ENCODE measurements around the gene MRPL43. TPM values are rescaled to one million over a fixed set of nuclear protein-coding genes. Genes with fewer than 3 reads are reported as not detected.

Gene MRPL43
- total and polyA plus RNA-seq, 8 donors: 31.0 to 93.5 (median 39.7) TPM

DNA sequence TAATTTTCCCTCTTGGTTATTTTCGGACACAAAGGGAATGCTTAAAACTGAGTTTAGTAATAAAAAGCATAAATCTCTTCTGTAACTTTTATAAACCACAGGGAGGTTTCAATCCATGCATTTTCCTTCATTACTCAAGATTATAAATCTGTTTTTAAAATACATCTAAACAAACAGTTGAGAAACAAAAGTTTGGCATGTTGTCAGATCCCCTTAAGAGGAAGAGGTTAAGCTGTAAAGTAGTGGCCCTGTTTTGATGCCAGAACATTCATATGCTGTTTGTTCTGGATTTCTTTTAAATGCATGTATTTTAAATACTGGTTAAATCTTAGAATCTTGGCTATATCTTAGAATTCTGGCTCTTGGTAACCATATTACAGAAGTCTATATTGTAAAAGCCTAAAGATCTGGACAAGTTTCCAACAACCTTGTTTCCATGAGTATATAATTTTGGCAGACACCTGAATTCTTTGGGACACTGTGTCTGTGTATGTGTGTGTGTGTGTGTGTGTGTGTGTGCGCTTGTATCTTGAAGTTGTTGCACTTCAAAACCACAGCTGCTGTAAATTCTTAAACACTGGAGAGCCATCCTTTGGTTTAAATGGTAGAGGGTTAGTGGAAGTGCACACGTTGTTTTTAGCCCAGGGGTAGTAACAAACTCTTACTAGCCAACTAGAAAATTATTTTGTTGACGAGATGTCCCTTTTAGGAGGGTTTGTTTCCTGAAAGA lies 24.8 kb downstream of the MRPL43 start:
- H3K4me1 ChIP-seq: no peaks in the 10 kb centered on the region
- FAIRE-seq (no peak), ATAC-seq (no peak), DNase-seq (no peak)
- 82 to 85% methylated on average over 4 of the region's 4 CpGs for WGBS, 2 donors
- H3K27me3 ChIP-seq: no peaks in the 10 kb centered on the region
- TF ChIP-seq, protein P1, sequence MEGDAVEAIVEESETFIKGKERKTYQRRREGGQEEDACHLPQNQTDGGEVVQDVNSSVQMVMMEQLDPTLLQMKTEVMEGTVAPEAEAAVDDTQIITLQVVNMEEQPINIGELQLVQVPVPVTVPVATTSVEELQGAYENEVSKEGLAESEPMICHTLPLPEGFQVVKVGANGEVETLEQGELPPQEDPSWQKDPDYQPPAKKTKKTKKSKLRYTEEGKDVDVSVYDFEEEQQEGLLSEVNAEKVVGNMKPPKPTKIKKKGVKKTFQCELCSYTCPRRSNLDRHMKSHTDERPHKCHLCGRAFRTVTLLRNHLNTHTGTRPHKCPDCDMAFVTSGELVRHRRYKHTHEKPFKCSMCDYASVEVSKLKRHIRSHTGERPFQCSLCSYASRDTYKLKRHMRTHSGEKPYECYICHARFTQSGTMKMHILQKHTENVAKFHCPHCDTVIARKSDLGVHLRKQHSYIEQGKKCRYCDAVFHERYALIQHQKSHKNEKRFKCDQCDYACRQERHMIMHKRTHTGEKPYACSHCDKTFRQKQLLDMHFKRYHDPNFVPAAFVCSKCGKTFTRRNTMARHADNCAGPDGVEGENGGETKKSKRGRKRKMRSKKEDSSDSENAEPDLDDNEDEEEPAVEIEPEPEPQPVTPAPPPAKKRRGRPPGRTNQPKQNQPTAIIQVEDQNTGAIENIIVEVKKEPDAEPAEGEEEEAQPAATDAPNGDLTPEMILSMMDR (IDR thresholded peaks at IDR 0.05): no peak
- H3K27ac ChIP-seq: no peak overlapping the region
- no peaks in the 10 kb centered on the region for H3K9me3 ChIP-seq
- H3K36me3 ChIP-seq: peaks cover 0 to 11% (median 0%) of the 10 kb centered on the region in 3 donors
- H3K4me3 ChIP-seq: no peak overlapping the region
- intact Hi-C loops (cut with DNase I): no loop called here

DNA sequence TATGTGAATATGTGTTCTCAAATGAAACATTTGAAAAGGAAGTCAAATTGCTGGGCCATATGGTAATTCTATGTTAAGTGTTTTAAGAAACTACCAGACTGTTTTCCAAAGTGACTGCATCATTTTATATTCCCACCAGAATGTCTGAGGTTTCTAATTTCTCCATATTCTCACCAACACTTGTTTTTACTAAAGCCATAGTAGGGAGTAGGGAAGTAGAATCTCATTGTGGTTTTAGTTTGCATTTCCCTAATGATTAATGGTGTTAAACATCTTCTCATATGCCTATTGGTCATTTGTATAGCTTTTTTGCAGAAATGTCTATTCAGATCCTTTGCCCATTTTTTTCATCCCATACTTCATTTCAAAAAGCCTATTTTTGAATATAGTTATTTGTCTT lies 27.0 kb downstream of the MRPL43 start:
- H3K36me3 ChIP-seq: peaks cover 0 to 11% (median 8%) of the 10 kb centered on the region in 3 donors
- DNase-seq (no peak), ATAC-seq (no peak), FAIRE-seq (no peak)
- no peaks in the 10 kb centered on the region for H3K9me3 ChIP-seq
- no peaks in the 10 kb centered on the region for H3K27me3 ChIP-seq
- no peak overlapping the region for H3K4me3 ChIP-seq
- TF ChIP-seq, protein P1 (IDR thresholded peaks at IDR 0.05): no peak
- H3K4me1 ChIP-seq: no peaks in the 10 kb centered on the region
- intact Hi-C loops (cut with DNase I): no loop called here
- H3K27ac ChIP-seq: no peak overlapping the region

DNA sequence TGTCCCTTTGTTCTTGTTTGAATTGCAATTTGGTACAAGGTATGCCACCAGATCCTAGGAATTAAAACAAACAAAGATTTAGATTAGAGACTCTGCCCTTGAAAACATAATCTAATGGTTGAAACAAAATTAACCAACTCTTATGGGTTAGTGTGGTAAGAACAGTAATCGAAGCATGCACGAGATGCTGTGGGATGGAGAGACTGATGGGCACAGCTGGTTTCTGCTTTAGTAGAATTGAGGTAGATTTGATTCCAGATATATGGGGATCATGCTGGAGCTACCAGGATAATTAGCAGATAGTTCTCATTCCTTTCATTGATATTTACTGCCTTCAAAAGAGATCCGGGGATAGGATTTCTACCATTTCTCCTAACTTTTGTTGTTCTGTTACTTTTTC lies 38.4 kb downstream of the MRPL43 start:
- WGBS, 2 donors: 77 to 83% methylated on average over 3 of the region's 3 CpGs
- Histone ChIP-seq H3K4me1 (no peaks in the 10 kb centered on the region), H3K36me3 (peaks cover 7 to 72% (median 11%) of the 10 kb centered on the region in 3 donors), H3K4me3 (no peak overlapping the region), H3K9me3 (no peaks in the 10 kb centered on the region), H3K27me3 (no peaks in the 10 kb centered on the region), H3K27ac (no peak overlapping the region)
- intact Hi-C loops (cut with DNase I): no loop called here
- TF ChIP-seq, protein P1 (IDR thresholded peaks at IDR 0.05): no peak
- DNase-seq (no peak), ATAC-seq (no peak), FAIRE-seq (no peak)

DNA sequence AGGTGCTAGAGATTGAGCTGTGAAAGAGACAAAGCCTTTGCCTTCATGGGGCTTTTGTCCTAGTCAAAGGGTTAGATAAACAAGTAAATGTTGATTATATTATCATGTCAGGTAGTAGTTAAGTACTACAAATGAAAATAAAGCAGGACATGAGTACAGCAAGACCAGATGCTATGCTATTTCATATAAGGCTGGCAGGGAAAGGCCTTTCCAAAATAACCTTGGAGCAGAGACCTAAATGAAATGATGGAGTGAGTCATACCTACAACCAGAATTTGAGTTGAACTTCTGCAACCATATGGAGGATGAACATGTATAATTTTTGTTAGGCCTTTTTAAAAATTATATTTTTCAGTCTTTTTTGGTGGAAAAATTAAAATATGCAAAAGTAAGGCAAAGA lies 41.5 kb downstream of the MRPL43 start:
- Histone ChIP-seq H3K4me1 (no peaks in the 10 kb centered on the region), H3K9me3 (no peaks in the 10 kb centered on the region), H3K4me3 (no peak overlapping the region), H3K27me3 (no peaks in the 10 kb centered on the region), H3K36me3 (peaks cover 7 to 80% (median 12%) of the 10 kb centered on the region in 3 donors), H3K27ac (no peak overlapping the region)
- TF ChIP-seq, protein P1 (IDR thresholded peaks at IDR 0.05): no peak
- intact Hi-C loops (cut with DNase I): no loop called here
- ATAC-seq (no peak), DNase-seq (no peak), FAIRE-seq (no peak)

DNA sequence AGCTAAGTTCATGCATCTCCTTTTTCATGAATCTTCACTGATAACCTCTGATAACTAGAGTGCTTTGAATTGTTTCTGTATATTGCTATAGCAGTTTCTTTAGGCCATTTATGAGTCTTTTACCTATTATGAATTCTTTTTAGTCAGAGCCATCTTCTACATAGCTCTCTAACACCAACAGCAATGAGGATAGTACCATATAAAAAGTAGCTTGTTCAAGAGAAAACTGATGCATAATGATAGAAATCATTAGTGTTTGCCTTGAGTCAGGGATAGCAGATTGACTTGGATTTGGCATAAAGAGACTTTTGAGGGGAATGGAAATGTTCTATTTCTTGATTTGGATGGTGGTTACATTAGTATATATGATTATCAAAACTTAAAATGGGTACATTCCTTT lies 43.8 kb downstream of the MRPL43 start:
- Histone ChIP-seq H3K4me3 (no peak overlapping the region), H3K9me3 (no peaks in the 10 kb centered on the region), H3K4me1 (no peaks in the 10 kb centered on the region), H3K36me3 (peaks cover 6 to 76% (median 12%) of the 10 kb centered on the region in 3 donors), H3K27me3 (no peaks in the 10 kb centered on the region), H3K27ac (no peak overlapping the region)
- TF ChIP-seq, protein P1 (IDR thresholded peaks at IDR 0.05): no peak
- intact Hi-C loops (cut with DNase I): no loop called here
- no peak for DNase-seq
- no peak for FAIRE-seq
- ATAC-seq: no peak
